ENCODE data around the gene CXCR3. TPM values are rescaled to one million over a fixed set of nuclear protein-coding genes. Genes with fewer than 3 reads are reported as not detected.

The CXCR3 gene
- total RNA-seq, 1 experiment from 2014 or later, result not detected

GRCh38 chrX:71622032-71622575, 3.8 kb upstream of the CXCR3 start:
- Histone ChIP-seq H3K27ac (ENCODE audit: low read depth, low read length) (peak overlapping the region; percentile 50), H3K79me2 (ENCODE audit: insufficient read depth, low read length) (no peaks in the 10 kb centered on the region), H3K4me1 (ENCODE audit: control insufficient read depth in 1 of 2, insufficient read depth in 2 of 2, low read length in 2 of 2) (peaks cover 9 to 19% of the 10 kb centered on the region in 2 experiments), H3K9ac (ENCODE audit: low read length) (no peak overlapping the region), H2AFZ (ENCODE audit: low read depth, low read length, poor library complexity, severe bottlenecking) (no peak overlapping the region), H4K20me1 (ENCODE audit: insufficient read depth) (no peaks in the 10 kb centered on the region), H3K27me3 (ENCODE audit: insufficient read depth, low read length) (no peaks in the 10 kb centered on the region), H3K4me2 (ENCODE audit: low read length) (peak overlapping the region; percentile 41), H3K4me3 (replicated peaks in 1 of 2; ENCODE audit: low read depth in 1 of 2, low read length in 2 of 2) (no peak overlapping the region), H3K9me2 (ENCODE audit: insufficient read depth) (no peaks in the 10 kb centered on the region), H3K36me3 (ENCODE audit: control insufficient read depth in 1 of 2, insufficient read depth in 2 of 2, low read length in 2 of 2) (no peaks in the 10 kb centered on the region), H3K9me3 (ENCODE audit: control insufficient read depth in 1 of 2, insufficient read depth in 1 of 2, low read depth in 1 of 2, low read length in 2 of 2) (no peaks in the 10 kb centered on the region)
- ATAC-seq (no peak), DNase-seq (ENCODE audit: low read depth, low spot score) (no peak)
- intact Hi-C loops (cut with micrococcal nuclease), result no loop called here
- ChIA-PET POLR2A (interaction anchor here (0.7 kb wide), 1 partner anchor 11 kb away, joined by 5 read pairs; no protein-coding TSS in a partner anchor), RAD21 (ENCODE audit: low non-redundant PET in 1 of 2, low total read pairs in 2 of 2, uncharacterized antibody in 2 of 2, unreplicated experiment in 2 of 2) (no interaction called here), CTCF (no interaction called here)
- BruUV-seq (replicated peaks), result no TSS peak
- no peak for TF ChIP-seq CTCF (IDR thresholded peaks at IDR 0.05 in 2 of 3, conservative IDR thresholded peaks at IDR 0.05 in 1 of 3; ENCODE audit: borderline replicate concordance in 1 of 3, insufficient read depth in 1 of 3, low read depth in 2 of 3, low read length in 2 of 3)
- TF ChIP-seq, protein P1, sequence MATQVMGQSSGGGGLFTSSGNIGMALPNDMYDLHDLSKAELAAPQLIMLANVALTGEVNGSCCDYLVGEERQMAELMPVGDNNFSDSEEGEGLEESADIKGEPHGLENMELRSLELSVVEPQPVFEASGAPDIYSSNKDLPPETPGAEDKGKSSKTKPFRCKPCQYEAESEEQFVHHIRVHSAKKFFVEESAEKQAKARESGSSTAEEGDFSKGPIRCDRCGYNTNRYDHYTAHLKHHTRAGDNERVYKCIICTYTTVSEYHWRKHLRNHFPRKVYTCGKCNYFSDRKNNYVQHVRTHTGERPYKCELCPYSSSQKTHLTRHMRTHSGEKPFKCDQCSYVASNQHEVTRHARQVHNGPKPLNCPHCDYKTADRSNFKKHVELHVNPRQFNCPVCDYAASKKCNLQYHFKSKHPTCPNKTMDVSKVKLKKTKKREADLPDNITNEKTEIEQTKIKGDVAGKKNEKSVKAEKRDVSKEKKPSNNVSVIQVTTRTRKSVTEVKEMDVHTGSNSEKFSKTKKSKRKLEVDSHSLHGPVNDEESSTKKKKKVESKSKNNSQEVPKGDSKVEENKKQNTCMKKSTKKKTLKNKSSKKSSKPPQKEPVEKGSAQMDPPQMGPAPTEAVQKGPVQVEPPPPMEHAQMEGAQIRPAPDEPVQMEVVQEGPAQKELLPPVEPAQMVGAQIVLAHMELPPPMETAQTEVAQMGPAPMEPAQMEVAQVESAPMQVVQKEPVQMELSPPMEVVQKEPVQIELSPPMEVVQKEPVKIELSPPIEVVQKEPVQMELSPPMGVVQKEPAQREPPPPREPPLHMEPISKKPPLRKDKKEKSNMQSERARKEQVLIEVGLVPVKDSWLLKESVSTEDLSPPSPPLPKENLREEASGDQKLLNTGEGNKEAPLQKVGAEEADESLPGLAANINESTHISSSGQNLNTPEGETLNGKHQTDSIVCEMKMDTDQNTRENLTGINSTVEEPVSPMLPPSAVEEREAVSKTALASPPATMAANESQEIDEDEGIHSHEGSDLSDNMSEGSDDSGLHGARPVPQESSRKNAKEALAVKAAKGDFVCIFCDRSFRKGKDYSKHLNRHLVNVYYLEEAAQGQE (IDR thresholded peaks at IDR 0.05; ENCODE audit: low read depth), result no peak
- no peak for TF ChIP-seq EZH2phosphoT487 (IDR thresholded peaks at IDR 0.05; ENCODE audit: borderline replicate concordance)
- no peak for TF ChIP-seq SRF (IDR thresholded peaks at IDR 0.05; ENCODE audit: low read depth)
- TF ChIP-seq POLR2AphosphoS5 (IDR thresholded peaks at IDR 0.05; ENCODE audit: low read depth, low read length), result no peak
- no peak for TF ChIP-seq JUND (IDR thresholded peaks at IDR 0.05)
- no peak for TF ChIP-seq SP1 (IDR thresholded peaks at IDR 0.05; ENCODE audit: low read depth)
- TF ChIP-seq TCF7L2 (IDR thresholded peaks at IDR 0.05; ENCODE audit: borderline replicate concordance, extremely low read depth, insufficient read depth, insufficient read length), result no peak
- no peak for TF ChIP-seq RAD21 (IDR thresholded peaks at IDR 0.05; ENCODE audit: low read depth)
- TF ChIP-seq, protein P2, sequence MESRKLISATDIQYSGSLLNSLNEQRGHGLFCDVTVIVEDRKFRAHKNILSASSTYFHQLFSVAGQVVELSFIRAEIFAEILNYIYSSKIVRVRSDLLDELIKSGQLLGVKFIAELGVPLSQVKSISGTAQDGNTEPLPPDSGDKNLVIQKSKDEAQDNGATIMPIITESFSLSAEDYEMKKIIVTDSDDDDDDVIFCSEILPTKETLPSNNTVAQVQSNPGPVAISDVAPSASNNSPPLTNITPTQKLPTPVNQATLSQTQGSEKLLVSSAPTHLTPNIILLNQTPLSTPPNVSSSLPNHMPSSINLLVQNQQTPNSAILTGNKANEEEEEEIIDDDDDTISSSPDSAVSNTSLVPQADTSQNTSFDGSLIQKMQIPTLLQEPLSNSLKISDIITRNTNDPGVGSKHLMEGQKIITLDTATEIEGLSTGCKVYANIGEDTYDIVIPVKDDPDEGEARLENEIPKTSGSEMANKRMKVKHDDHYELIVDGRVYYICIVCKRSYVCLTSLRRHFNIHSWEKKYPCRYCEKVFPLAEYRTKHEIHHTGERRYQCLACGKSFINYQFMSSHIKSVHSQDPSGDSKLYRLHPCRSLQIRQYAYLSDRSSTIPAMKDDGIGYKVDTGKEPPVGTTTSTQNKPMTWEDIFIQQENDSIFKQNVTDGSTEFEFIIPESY (IDR thresholded peaks at IDR 0.05; ENCODE audit: extremely low read depth, insufficient replicate concordance, low read length), result no peak
- TF ChIP-seq SIN3A (IDR thresholded peaks at IDR 0.05; ENCODE audit: low read depth), result no peak

All from HCT116 (cell line).